GM10847 (cell line): Measurements from ENCODE around the gene FADS1.

Experiments
- POLR2A ChIP-seq: IDR thresholded peaks from 2 replicates; pipeline ENCODE4 v1.6.1; 2011; ENCODE audit not compliant: insufficient read length; ENCODE audit errors: extremely low read depth

Gene FADS1

GRCh38 chr11:61851900-61852295, 35.1 kb upstream of the FADS1 start:
- TF ChIP-seq POLR2A, result no peak

- no peak for TF ChIP-seq POLR2A
Observed at GRCh38 chr11:61851113-61851899, 34.5 kb upstream of the FADS1 start.

- no peak for TF ChIP-seq POLR2A
Observed at GRCh38 chr11:61850687-61851086, 33.9 kb upstream of the FADS1 start.

GRCh38 chr11:61848631-61849030, 31.8 kb upstream of the FADS1 start:
- TF ChIP-seq POLR2A, result no peak

- TF ChIP-seq POLR2A, result no peak
Observed at GRCh38 chr11:61847914-61848581, 31.2 kb upstream of the FADS1 start.

- no peak for TF ChIP-seq POLR2A
Observed at GRCh38 chr11:61846362-61847020, 29.7 kb upstream of the FADS1 start.

GRCh38 chr11:61844909-61845565, 28.2 kb upstream of the FADS1 start:
- no peak for TF ChIP-seq POLR2A

- TF ChIP-seq POLR2A, result no peak
Observed at GRCh38 chr11:61842528-61842820, 25.7 kb upstream of the FADS1 start.

GRCh38 chr11:61841636-61842527, 25.1 kb upstream of the FADS1 start:
- TF ChIP-seq POLR2A, result no peak

GRCh38 chr11:61840371-61840770, 23.6 kb upstream of the FADS1 start:
- no peak for TF ChIP-seq POLR2A

- TF ChIP-seq POLR2A, result no peak
Observed at GRCh38 chr11:61839742-61840141, 22.9 kb upstream of the FADS1 start.

GRCh38 chr11:61838921-61839320, 22.1 kb upstream of the FADS1 start:
- no peak for TF ChIP-seq POLR2A

- TF ChIP-seq POLR2A, result no peak
Observed at GRCh38 chr11:61838501-61838900, 21.7 kb upstream of the FADS1 start.

GRCh38 chr11:61837411-61838005, 20.7 kb upstream of the FADS1 start:
- TF ChIP-seq POLR2A, result peak; percentile 14
